HG03135 (cell line): ENCODE data around the gene RALGAPA2.

Experiments
- ATAC-seq: cut with Tn5 transposase; IDR thresholded peaks from one replicate; pipeline ENCODE4 v1.9.1; 2021; ENCODE audit warnings: mild to moderate bottlenecking, moderate library complexity; ENCODE audit not compliant: unreplicated experiment

Gene RALGAPA2

DNA sequence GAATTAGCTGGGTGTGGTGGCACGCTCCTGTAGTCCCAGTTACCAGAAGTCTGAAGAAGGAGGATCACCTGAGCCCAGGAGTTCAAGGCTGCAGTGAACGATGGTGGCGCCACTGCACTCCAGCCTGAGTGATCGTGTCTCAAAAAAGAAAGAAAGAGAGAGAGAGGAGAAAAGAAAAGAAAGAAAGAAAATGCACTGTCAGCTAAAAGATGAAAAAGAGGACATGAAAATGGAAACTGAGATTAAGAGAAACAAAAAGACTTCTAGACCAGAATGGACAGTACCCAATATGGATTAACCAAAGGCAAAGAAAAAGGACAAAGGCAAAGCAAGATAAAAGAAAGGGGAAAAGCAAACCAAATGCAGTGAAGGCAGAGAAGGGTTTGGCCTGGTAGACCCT is 9.0 kb upstream of the RALGAPA2 start:
- no peak for ATAC-seq

DNA sequence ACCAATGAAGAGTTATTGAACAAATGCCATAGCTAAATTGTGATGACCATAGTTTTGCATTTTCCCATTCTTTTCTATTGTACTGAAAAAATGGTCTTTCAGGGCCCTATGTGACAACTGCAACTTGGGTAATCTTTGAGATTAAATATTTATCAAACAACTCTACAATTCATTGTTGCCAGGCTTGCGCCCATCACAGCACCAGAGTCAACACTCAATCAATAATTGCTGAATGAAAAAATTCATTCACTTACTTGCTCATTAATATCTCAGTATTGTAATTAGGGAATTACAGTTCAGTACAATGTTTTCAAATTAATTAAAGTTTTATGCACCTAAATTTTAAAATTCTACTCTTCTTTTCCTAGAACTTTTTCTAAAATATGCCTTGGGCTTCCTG is 7.7 kb upstream of the RALGAPA2 start:
- ATAC-seq = no peak

DNA sequence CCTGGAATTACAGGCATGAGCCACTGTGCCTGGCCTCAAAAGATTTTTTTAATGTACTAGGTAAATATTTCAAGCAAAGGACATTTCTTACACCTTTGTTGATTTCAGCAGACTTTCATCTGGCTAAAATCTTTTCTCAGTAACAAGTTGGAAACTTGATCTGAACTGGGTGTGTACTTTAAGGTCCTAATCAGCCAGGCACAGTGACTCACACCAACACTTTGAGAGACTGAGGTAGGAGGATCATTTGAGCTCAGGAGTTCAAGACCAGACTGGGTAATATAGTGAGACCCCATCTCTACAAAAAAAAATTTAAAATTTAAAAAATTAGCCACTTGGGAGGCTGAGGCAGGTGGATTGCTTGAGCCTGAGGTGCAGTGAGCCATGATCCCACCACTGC is 7.0 kb upstream of the RALGAPA2 start:
- no peak for ATAC-seq

DNA sequence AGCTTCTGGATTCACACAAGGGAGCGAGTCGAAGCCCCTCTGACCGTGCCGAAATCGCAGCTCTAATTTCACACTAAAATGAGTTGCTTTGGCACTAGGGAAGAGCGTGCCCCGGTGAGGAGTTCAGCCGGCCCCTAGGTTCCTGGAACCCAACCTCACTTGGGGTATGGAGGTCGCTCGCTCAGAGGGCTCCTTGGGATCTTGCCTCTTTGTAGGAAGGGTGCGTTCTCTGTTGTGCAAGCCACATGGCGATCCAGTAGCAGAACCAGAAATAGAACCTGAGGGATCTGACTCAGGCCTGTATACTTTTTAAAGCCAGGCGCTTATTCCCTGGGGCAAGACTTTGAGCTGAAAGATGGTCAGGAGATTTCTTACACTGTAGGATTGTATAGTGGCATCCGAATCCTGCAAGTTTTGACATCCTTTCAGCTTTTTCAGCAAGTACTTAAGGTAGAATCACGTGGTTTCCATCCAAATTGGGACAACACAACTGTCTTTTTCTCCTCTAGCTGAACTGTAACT is 861 bp upstream of the RALGAPA2 start:
- no peak for ATAC-seq

DNA sequence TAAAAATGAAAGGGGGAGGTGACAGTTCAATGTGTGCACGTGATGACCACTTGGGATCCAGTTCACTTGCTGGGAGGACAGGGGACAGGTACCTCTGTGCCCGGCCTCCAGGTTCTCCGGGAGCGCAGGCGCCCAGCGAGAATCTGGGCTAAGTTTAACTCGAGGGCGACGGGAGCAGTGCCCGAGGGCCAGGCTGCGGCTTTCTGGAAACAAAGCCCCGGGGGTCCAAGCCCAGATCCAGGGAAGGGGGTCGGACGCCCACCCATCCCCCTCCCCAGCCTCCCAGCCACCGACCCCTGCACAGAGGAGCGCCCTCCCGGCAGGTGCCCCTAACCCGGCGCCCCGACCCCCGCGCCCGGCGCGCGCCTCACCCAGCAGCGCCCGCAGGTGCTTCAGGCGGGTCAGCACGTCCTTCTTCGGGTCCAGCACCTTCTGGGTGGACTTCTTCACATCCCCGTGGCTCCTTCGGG is 405 bp downstream of the RALGAPA2 start:
- peak; percentile 2 for ATAC-seq

DNA sequence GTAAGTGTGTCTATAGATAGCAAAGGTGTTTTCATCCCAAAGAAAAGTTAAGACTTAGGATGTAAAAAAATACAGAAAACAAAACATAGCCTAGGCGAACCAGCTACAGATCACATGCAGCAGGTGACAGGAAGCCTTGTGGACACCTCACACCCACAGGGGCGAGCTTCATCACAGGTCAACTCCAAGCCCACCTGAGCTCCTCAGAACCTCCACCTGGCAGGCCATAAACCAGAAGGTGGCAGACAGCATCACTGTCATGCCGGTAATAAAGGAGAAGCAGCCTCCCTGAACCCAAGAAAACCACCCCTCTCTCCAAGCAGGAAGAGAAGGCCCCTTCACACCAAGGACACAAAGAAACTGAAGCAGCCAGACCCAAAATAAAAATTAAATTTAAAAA is 1.0 kb downstream of the RALGAPA2 start:
- no peak for ATAC-seq

DNA sequence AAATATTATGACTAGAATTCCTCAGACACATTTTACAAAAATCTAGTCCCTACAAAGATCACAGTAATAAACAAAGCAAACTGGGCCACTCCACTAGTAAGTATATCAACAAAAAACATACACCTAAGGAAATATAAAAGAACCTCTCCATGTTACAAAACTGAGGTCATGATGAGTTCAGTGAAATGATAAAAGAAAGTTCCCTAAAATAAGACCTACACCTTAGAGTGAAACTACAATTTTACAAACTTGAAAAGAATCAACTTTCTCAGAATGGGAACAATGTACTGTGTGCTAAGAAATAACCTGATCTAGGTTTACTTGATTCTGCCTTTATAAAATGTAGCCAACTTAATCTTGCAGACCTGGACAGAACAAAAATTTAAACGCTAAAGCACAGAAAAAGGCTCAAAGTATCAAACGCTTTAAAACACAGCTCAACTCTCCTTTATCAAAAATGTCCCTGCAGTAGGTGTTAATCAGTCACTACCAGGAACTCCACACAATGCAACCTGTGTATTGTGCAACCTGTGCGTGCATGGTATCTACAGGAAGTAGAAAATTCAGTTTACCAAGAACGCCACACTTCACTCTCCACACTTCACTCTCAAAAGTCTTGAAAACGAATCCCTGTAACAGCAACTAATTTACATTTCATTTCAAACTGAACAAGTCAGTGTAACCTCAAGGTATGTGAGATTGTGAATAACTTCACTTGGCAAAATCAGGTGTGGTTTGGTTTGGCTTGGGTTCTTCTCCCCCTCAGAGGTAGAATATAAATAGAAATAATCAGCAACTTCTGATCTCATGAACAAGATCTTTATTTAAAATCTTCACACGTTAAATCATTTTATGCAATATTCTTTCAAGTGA is 1.8 kb downstream of the RALGAPA2 start:
- no peak for ATAC-seq

DNA sequence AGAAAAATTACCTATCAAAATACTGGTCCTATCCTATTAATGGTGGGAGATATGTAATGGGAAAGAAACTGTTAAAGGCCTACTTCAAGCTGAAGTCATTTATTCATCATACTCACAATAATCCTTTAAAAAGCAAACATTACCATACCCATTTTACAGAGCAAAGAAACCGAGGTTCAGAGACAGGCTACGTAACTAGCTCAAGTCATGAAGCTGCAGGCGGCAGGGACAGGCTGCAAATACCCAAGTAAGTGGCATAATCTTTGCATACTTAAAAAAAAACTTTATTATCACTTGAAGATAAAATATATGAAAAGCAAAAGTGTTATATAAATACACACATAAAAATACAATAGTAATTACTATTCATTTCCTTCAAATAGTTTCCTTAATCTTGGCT is 2.6 kb downstream of the RALGAPA2 start:
- ATAC-seq = no peak

DNA sequence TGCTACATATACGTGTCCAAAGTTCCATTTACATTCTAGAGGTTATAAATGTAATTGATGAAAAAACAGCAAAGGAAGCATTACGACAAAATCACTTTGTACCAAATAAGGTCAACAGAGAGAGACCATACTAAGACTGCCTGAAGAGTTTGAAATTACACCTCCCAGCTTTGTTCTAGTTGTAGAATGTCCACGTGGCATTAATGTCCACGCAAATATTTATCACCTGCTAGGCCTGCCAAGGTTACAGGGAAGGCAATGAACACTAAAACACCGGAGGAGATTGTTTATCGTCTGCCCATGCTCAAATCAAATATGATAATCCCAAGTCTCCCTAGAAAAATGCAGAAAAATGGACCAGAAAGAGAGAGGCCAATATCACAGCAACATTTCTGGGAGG is 6.2 kb downstream of the RALGAPA2 start:
- ATAC-seq = no peak

DNA sequence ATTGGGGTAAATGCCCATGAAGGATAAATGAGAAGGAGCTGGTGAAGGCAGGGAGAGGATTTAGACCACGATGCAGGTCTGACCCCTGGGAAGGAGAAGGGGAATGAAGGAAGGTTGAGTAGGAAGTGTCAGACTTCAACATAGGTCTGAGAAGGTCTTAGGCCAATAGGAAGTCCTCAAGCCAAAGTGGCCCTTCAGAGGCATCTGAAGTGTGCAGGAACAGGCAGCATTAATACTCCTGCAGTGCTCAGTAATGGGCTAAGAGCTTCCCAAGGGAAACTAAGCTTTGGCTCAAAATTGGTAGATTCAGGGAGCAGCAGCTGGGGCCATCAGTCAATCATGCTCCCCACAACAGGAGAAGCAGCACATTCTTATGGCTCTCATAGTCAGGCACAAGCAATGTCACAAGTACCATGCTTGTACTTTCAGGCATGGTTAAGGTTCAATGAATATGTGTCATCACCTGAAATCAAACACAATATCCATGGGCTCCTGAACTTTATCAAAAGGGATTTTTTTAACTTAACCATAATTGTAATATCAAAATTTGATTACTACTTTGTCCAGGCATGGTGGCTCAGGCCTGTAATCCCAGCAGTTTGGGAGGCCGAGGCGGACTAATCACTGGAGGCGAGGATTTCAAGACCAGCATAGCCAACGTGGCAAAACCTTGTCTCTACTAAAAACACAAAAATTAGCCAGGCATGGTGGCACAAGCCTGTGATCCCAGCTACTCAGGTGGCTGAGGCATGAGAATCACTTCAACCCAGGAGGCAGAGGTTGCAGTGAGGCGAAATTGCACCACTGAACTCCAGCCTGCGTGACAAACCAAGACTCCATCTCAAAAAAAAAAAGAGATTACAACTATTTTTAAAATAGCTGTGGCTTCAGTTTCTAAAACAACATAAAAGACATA is 9.9 kb downstream of the RALGAPA2 start:
- ATAC-seq = no peak

DNA sequence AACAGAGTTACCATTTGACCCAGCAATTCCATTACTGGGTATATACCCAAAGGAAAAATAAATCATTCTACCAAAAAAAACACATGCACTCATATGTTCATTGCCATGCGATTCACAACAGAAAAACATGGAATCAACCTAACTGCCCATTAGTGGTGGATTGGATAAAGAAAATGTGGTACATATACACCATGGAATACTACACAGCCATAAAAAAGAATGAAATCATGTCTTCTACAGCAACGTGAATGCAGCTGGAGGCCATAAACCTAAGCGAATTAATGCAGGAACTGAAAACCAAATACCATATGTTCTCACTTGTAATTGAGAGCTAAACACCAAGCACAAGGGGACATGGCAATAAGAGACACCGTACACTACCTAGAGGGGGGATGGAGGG is 12.5 kb downstream of the RALGAPA2 start:
- no peak for ATAC-seq

DNA sequence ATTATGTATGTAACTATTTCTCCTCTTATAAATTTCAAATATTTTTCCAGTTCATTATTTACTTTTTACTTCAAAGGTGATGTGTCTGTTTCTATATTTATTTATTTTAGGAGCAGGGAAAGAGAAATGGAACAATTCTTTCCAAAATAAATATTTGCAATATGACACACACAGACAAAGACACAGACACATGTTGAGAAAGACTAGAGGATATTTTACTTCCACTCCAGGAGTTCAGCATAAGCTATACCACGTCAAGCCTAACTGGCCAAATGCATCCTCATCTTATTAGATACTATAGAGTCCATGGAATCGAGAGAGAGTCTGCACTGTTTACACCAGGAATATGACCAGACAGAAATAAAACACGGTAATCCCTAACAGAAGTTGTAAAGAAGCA is 13.3 kb downstream of the RALGAPA2 start:
- ATAC-seq = no peak

DNA sequence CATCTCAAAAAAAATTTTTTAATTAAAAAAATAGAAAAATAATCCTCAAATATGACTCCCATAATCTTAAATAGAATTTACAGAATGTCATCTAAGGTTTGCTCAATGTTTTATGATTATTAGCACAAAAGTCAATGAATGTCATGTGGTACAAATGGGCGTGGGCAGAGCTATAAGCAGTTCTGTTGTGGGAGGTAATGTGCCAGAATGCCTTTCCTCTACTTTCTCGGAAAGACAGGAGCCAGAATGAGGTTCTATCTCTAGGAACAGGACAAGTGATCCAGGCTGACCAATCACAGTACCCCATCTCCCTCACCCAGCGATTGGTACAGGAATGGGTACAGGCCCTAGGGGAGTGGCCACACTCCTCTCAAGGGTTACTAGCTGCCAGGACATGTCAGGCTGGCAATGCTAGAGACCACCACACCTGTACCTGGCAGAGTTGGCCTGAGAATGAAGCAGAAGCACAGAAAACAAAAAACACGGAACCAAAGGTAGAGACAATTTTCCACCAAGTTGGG is 15.1 kb downstream of the RALGAPA2 start:
- ATAC-seq = no peak

DNA sequence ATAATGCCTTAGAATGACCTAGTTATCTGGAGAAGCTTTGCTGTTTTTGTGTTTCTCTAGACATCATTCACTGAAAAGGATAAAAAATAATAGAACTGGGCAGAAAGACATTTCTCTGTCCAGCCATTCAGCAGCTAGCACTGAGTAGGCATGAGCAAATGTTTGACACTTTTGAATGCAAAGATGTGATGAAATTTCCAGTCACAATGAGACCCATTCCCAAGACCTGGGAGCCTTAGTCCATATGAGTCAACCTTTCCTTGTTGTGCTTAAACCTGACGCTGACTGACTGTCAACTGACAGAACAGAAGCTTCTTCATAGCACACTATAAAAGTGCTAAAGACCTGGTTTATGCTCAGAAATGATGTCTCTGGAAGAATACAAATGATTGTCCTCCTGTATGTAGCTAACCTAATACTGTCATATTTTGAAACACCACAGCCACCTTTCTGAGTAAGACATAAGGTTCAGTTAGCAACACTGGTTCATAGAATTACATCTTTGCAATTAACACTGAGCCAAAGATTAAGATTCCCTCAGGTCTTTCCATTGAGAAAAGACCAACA is 17.1 kb downstream of the RALGAPA2 start:
- ATAC-seq = no peak

DNA sequence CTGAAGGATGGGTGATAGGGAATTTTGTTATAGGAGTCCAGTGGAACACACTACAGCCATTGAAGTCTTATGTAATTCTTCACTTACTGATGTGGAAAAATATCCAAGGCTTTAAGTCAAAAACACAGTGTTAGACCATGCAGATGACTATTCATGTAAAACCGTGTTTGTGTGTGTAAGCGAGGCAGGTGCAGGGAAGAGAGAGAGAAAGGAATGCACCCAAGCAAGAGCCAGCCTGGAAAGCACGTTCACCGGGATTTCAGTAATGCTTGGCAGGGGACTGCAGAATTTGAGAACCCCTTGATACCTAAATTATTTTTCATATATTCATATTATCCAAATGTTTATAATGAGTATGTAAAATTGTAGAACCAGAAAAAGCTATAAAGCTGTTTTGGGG is 17.9 kb downstream of the RALGAPA2 start:
- ATAC-seq = no peak

DNA sequence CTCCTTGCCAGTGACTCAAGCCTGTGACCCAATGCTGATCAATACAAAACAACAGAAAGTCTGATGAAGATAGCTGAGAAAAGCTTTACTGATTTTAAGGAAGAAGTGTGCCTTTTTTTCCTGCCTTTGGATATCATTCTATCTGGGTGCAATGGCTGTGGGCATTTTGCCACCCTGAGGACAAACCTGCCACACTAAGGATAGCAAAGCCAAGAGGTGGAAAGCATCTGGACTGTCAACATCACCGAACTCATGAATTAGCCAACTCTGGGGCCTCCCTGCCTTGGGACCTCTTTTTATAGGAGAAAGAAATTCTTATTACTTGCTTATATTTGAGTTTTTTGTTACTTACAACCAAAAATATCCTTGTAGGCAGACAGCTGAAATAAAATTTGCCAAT is 19.9 kb downstream of the RALGAPA2 start:
- ATAC-seq = no peak

DNA sequence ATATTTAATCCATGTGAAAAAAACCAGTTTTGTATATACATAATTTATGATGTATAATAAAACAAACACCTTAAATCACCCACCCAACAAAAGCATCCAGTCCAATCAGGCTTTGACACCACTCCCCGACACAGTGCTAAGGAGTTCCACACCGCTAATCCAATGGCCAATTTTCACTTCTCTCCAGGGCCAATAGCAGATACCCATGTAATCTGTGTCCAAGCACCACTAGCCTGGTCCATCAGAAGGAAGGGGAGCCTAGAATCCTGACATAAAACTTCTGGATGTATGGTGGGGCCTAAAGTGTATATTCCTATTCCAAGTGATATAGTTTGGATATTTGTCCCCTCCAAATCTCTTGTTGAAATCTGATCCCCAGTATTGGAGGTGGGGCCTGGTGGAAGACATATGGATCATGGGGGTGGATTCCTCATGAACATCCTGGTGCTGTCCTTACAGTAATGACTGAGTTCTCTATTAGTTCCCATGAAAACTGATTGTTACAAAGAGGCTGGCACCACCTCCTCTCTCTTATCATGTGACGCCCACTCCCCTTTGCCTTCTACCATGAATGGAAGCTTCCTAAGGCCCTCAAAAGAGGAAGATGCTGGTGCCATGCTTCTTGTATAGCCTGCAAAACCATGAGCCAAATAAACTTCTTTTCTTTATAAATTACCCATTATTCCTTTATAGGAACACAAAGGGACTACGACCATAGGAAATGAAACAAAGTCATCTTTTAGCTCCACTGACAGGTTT is 20.8 kb downstream of the RALGAPA2 start:
- peak; percentile 31 for ATAC-seq

DNA sequence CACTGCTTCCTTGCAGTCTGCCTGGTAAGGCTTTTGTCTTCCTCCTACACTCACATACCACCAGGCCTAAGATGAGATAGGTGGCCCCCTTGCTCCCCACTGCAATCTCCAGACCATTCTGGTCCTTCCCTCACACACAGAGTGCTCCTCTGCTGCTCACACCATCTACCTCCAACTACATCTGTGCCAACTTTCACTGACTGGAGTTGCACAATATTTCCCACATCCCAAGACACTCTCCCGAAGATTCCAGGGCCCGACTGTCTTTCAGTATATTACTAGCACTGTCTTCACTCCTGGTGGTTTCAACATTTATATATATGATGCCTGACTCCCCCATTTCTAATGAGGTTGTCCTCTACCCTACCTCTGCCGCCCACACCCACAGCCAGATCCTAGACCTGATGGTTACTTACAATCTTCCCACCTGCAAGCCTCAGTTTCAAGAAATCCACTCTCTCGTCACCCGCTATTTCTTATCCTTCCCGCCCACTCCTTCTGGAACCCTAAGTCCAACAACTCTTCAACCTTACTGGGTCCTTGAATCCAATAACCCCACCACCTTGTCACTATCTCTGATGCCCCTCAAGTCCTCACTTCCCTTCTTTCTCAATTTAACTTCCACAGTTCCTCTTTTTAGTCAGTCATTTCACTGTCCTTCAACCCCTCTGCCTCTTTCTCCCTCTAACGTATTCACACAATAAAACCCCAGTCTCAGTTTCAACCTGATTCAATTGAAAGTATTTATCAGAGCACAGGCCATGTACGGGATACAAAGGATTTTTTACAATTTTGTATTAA is 21.6 kb downstream of the RALGAPA2 start:
- ATAC-seq = peak; percentile 81

DNA sequence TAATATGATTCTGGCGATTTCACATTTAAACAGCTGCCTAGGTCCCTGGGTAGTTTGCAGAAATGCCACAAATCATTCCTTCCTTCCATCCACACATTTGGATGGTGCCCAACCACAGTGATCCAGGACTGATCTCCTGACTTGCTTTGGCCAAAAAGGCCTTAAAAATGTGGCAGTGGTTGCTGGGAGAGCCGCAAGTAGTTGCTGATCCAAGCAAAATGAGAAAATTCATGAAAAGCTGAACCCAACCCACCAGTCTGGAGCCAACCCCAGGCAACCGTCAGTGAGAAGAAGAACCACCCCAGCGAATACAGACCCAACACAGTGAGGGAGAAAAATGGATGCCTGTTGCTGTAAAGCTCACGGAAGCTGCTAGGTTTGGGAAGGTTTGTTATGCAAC is 25.1 kb downstream of the RALGAPA2 start:
- no peak for ATAC-seq
